ENCODE results near the gene DNAL1.

The DNAL1 gene

DNA sequence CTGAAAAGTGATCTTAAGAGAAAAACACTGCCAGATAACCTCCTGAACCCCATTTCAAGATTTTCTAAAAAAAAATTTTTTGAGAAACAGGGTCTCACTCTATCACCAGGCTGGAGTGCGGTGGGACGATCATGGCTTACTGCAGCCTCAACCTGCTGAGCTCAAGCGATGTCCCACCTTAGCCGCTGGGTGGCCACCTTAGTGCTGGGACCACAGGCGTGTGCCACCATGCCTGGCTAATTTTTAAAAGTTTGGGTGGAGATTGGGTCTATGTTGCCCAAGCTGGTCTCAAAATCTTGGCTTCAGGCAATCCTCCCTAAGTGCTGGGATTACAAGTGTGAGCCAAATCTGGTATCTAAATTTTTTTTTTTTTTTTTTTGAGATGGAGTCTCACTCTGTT lies 66.0 kb downstream of the DNAL1 start:
- no peak for DNase-seq

GRCh38 chr14:73712071-73712506 lies 67.3 kb downstream of the DNAL1 start:
- no peak for DNase-seq

GRCh38 chr14:73712540-73713180 lies 67.9 kb downstream of the DNAL1 start:
- no peak for DNase-seq

- DNase-seq: no peak
Observed at GRCh38 chr14:73713206-73713802, 68.5 kb downstream of the DNAL1 start.

GRCh38 chr14:73713803-73714655 lies 69.2 kb downstream of the DNAL1 start, which contains the start of gene PNMA1:
TSS of gene PNMA1 (minus strand) at chr14:73714384. CDS start at chr14:73713639, 745 bp downstream.
- peak; percentile 87 for DNase-seq

DNA sequence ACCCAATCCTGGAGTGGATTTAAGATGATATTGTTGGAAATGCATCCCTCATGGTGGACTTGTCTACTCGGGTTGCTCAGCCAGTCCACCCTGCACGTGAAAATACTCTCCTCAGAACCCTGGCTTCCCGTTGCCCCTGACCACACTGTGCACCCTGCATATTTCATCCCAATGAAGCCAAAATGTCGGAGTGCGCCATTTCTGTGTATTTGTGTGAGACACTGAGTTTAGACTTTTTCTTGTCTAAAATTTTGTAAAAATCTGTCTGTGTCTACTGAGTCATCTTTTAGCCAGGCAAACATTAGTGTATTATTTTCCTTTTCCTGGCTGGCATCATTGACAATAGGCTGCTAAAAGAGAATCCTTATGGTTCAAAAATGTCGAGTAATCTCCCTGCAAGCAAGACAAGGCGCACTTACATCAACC lies 69.9 kb downstream of the DNAL1 start:
- DNase-seq: no peak

DNA sequence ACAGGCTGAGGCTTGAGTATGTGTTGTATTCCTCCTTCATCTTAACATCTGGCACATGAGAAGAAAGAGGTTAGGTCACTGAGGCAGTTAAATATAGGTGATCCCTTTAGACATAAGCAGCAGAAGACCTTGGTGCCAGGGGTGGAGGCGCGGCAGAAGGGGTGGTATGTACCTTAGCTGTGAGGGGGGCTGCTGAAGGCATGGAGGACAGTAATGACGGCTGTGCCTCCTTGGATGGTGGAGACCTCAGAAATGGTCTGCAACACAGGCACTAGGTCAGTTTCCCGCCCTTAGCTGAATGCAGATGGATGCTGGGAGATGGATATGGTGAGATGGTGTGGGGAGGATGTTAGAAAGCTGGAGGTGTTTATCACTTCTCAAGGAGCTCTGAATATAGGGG lies 70.9 kb downstream of the DNAL1 start:
- no peak for DNase-seq

GRCh38 chr14:73717266-73717665 lies 72.5 kb downstream of the DNAL1 start:
- DNase-seq: no peak

- no peak for DNase-seq
Observed at GRCh38 chr14:73717711-73718417, 73.1 kb downstream of the DNAL1 start.

- DNase-seq: no peak
Observed at GRCh38 chr14:73718418-73719251, 73.8 kb downstream of the DNAL1 start.

GRCh38 chr14:73719361-73719760 lies 74.6 kb downstream of the DNAL1 start:
- no peak for DNase-seq

DNA sequence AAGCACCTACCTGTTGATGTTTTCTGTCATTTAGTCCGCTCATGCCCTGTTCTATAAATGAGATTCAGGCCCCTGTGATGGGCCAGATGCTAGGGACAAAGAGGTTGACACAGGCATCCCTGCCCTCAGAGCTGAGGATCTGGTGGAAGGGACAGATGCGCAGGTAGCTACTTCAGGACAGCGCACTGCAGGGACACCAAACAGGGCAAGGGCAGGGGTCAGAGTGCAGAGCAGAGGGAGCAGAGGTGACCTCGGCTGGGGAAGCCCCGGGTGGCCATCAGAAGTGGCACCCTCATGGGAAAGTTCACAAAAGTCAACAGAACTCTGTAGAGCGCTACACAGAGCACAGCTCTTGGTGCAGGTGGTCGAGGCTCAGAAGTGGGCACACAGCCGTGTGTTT lies 75.0 kb downstream of the DNAL1 start:
- no peak for DNase-seq

DNA sequence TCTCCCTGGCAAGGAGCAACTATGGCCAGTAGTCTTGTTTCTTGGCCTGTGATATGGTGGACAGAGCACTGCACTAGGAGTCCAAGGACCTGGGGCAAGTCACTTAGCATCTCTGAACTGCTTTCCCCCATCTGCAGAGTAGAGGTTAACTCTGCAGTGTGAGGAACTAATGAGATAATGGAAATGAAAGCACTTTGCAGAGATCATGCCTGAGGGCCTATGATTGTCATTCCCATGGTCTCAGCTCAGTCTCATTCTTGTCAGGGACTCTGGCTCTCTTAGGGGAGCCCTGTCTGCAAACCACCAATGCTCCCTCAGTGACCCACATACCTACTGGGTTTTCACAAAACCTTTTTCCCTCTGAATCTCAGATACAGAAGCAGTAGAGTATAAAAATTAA lies 75.8 kb downstream of the DNAL1 start:
- DNase-seq: no peak

DNA sequence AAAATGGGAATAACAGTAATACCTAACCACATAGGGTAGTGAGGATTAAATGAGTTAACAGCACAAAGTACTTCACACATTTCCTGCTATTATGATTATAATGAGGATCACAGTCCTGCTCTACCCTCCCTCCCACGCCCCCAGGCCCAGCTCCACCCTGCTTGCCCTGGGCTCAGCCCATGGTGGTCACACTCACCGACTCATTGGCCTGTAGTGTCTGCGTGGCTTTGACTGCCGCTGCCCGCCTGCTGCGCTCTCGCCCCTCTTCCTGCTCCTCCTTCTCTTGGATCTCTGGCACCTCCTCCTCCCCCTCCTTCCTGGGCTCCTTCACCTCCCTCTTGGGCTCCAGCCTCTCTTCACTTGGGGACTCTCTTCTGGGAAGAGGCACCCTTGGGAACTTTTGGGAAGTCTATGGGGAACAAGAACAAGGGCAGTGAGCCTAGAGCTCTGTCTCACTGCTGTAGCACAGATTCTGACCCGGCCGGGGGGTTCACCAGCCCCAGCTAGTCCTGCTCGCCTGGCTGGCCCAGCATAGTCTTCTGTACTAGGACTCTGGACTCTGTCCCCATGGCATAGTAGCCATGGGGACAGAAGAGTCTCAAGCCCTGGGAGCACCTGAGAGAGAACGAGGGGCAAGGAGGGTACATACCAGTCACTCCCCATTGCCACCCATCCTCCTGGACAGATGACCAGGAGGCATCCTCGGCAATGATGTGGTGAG lies 76.5 kb downstream of the DNAL1 start:
- no peak for DNase-seq

DNA sequence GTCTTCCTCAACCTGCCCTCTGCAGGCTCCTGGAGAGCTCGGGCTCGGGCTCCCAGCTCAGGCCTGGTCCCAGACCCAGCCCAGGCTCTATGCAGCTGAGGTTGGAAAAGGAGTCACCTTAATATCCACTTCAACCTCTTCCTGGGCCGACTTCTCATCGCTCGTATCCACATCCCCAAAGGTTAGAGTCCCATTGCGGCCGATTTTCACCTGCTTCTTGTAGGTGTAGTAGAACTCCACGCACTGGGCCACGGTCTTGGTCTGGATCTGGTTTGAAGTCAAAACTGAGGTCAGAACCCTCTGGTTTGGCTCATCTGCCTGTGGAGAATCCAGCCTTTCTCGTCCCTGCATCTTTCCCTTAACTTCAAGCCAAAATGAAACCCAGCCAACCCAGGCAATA lies 77.8 kb downstream of the DNAL1 start:
- no peak for DNase-seq

DNA sequence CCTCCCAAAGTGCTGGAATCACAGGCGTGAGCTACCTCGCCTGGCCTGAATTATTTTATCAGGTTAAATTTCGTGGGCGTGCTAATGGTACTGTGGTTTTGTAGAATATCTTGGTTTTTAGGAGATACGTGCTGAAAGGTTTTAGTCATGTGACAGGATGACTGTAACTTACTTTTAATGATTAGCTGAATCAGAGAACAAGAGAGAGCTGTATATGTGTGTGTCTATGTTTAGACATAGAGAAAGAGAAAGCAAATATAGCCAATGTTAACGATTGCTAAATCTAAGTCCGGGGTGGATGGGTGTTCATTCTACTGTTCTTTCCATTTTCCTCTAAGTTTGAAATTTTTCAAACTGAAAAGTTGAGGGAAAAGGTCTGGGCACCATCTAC lies 78.6 kb downstream of the DNAL1 start:
- DNase-seq: no peak

GRCh38 chr14:73723797-73724661 lies 79.2 kb downstream of the DNAL1 start:
- DNase-seq: no peak

DNA sequence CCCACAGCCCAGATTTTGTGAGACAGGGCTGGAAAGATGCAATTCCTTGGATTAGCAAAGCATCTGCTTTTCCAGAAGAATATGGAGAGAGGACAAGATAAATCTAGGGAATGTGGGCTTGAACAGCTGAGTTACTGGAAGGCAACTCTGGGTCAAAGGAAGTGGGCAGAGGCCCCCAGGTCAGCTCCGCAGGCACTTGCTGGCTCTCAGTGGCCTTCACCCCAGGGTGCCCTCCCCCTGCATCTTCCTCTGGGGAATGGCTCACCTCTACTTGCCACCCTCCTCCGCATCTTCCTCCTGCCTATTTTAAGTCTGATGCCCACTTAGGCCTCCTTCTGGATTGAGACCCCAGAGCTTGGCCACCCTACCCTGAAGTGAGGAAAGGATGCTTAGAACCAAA lies 79.9 kb downstream of the DNAL1 start:
- no peak for DNase-seq

DNA sequence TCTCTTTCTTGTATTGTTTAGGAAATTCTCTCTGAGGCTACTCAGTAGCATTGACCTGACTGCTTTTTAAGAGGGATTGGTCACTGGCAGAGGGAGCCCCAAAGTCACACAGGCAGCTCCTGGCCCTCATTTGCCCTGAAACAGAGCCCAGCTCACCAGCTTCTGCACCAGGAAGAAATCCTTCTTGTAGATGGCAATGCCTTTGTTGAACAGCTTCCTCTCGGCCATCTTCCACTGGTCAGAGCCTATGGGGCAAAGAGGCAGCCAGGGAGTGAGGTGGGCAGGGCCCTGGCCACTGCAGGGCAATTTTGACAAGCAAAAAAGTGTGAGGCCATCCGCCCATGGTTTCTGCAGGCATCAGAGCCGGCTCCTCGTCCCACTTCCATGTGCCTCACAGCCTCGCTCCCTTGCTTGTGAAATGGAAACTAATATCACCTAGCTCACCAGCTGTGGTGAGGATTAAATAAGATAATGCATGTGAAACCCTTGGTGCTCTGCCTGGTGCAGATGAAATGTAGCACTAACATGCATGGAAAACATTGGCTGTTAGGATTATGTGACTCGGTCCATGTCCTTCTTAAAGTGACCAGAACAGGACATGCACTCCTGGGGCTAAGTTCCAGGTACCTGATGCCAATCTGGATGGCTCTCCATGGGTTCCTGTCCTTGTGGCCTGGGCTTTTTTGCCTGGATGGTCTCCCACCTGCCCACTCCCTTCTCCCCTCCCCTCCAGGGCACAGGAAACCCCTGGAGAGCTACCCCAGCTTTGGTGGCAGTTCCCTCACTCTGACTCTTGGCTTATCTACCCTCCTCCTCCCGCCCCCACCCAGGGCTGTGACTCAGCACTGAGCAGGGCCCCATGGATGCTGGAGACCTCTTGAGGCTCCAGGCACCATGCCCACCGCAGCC lies 80.6 kb downstream of the DNAL1 start:
- no peak for DNase-seq

All from activated CD8-positive, alpha-beta memory T cell treated with anti-CD3 and anti-CD28 coated beads, Interleukin-2, amount 50 U/mL, for 4 hours (primary cell).